ENCODE measurements around the gene PAX8.
"Not testable (repeated sequence)": the region's sequence is repeated elsewhere in the genome, so short reads cannot be mapped to it uniquely, and the experiment has no call there.

DNA sequence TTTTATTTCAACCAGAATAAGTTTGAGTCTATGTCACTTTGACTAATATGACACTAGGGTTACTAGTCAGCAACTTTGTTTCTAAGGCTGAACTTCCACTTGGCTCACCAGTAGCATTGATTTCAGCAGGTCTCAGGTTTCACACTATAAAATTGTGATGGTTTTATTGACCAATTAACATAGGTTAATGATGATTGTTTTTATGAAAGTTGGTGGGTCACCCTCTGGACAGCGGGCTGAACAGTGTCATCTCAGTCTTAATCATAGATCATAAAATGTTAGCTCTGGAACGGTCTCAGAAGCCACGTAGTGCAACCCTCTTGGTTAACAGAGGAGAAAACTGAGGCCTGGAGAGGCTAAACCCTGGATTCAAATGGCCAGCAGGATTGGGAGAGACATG is 40.2 kb upstream of the PAX8 start:
- TF ChIP-seq, protein P1, sequence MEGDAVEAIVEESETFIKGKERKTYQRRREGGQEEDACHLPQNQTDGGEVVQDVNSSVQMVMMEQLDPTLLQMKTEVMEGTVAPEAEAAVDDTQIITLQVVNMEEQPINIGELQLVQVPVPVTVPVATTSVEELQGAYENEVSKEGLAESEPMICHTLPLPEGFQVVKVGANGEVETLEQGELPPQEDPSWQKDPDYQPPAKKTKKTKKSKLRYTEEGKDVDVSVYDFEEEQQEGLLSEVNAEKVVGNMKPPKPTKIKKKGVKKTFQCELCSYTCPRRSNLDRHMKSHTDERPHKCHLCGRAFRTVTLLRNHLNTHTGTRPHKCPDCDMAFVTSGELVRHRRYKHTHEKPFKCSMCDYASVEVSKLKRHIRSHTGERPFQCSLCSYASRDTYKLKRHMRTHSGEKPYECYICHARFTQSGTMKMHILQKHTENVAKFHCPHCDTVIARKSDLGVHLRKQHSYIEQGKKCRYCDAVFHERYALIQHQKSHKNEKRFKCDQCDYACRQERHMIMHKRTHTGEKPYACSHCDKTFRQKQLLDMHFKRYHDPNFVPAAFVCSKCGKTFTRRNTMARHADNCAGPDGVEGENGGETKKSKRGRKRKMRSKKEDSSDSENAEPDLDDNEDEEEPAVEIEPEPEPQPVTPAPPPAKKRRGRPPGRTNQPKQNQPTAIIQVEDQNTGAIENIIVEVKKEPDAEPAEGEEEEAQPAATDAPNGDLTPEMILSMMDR (IDR thresholded peaks at IDR 0.05 in 8 of 11, conservative IDR thresholded peaks at IDR 0.05 in 3 of 11), result not testable (repeated sequence)
- TF ChIP-seq POLR2AphosphoS5, POLR2A (IDR thresholded peaks at IDR 0.05): not testable (repeated sequence)
